Sigmoid colon (tissue), 7 donors: ENCODE data around the gene ATOH8. TPM values are rescaled to one million over a fixed set of nuclear protein-coding genes. Genes with fewer than 3 reads are reported as not detected.

ENCODE experiments used
- DNase-seq: peaks from one replicate; pipeline ENCODE4 v3.0.0-alpha.2; 2019
- H3K27ac ChIP-seq, 4 donors: fragments of 200-600 bp; sonication (generic); one replicate each; pipeline ENCODE4 v1.5.1; 2016 to 2019; ENCODE audit warnings: mild to moderate bottlenecking in 1 of 4
- H3K27me3 ChIP-seq, 3 donors: fragments of 200-600 bp; sonication (generic); one replicate each; pipeline ENCODE4 v1.5.1; 2019; ENCODE audit warnings: mild to moderate bottlenecking in 1 of 3
- H3K36me3 ChIP-seq, 4 donors: fragments of 200-600 bp; sonication (generic); one replicate each; pipeline ENCODE4 v1.5.1; 2016 to 2019
- H3K4me1 ChIP-seq, 4 donors: fragments of 200-600 bp; sonication (generic); one replicate each; pipeline ENCODE4 v1.5.1; 2017 to 2019
- H3K4me3 ChIP-seq, 4 donors: fragments of 200-600 bp; sonication (generic); one replicate each; pipeline ENCODE4 v1.5.1; 2017 to 2019; ENCODE audit warnings: mild to moderate bottlenecking in 2 of 4, moderate library complexity in 1 of 4
- H3K9me3 ChIP-seq, 4 donors: fragments of 200-600 bp in 3 of 4; sonication (generic) in 3 of 4; one replicate each; pipeline versions ENCODE4 v1.5.1 to v1.6.1; 2013 to 2019
- EP300 ChIP-seq, 4 donors: sonication (generic); formaldehyde crosslinking; IDR thresholded peaks; one replicate each; pipeline ENCODE4 v1.6.1; 2017; ENCODE audit warnings: antibody characterized with exemption in 4 of 4
- POLR2A ChIP-seq, 2 donors: fragments of 450-650 bp; IDR thresholded peaks; one replicate each; pipeline ENCODE4 v1.6.1; 2016; ENCODE audit warnings: antibody characterized with exemption in 2 of 2, mild to moderate bottlenecking in 2 of 2, moderate library complexity in 2 of 2
- POLR2AphosphoS5 ChIP-seq, 4 donors: sonication (generic); formaldehyde crosslinking; IDR thresholded peaks; one replicate each; pipeline ENCODE4 v1.6.1; 2017; ENCODE audit warnings: antibody characterized with exemption in 4 of 4
- WGBS, 2 donors: extraction: QIAGEN DNeasy Blood & Tissue Kit; methylation state at CpG; one replicate each; pipeline ENCODE4 v1.1.7; 2013; 5-methylcytosine and 5-hydroxymethylcytosine counted together
- intact Hi-C: fragments of 100-400 bp; cut with DNase I; formaldehyde crosslinking; loops from one replicate; pipeline ENCODE4 v1.15.1; 2023
- polyA plus RNA-seq, 3 donors: library from polyadenylated mRNA; stranded (reverse); fragments of 200-250 nt; gene quantifications; one replicate each; pipeline ENCODE4 v1.2.3, GENCODE V29; 2013
- total RNA-seq, 4 donors: library from RNA; depleted of rRNA; stranded (reverse); fragments of >200 nt; gene quantifications; one replicate each; pipeline ENCODE4 v1.1.0, GENCODE V29; 2016
- TF ChIP-seq, protein P1 (sequence below), 4 experiments: fragments of 450-650 bp in 3 of 4; fragments of 200-600 bp in 1 of 4; IDR thresholded peaks; one replicate each; pipeline ENCODE4 v1.5.1; 2016 to 2019; ENCODE audit warnings: antibody characterized with exemption in 4 of 4, mild to moderate bottlenecking in 3 of 4, moderate library complexity in 2 of 4
- donor health status: healthy with polysubstance abuse.
- donor health status: Bipolar disorder and iron deficiency.
- donor health status: healthy.

The ATOH8 gene
- total and polyA plus RNA-seq, 7 donors: 1.6 to 20.6 (median 12.4) TPM

DNA sequence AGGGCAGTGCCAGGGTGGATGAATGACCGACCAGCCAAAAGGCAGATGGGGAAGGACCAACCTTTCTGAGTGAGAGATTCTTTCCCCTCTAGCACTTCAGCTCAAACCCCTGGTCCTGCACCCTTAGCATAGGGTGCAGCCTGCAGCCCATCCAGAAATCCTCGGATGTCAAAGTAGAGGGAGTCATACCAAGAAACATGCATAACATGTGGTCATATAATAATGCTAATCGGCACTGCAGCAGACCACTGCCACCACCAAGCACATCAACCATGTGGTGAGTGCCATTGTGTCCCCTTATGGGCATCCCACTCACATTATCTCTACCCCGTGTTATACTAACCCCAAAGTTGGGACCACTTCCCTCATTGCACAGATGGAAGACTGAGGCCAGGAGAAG lies 17.7 kb downstream of the ATOH8 start:
- no peak for DNase-seq
- TF ChIP-seq POLR2A (IDR thresholded peaks at IDR 0.05) (no peak), POLR2AphosphoS5 (IDR thresholded peaks at IDR 0.05) (no peak), EP300 (IDR thresholded peaks at IDR 0.05) (no peak)
- TF ChIP-seq, protein P1, sequence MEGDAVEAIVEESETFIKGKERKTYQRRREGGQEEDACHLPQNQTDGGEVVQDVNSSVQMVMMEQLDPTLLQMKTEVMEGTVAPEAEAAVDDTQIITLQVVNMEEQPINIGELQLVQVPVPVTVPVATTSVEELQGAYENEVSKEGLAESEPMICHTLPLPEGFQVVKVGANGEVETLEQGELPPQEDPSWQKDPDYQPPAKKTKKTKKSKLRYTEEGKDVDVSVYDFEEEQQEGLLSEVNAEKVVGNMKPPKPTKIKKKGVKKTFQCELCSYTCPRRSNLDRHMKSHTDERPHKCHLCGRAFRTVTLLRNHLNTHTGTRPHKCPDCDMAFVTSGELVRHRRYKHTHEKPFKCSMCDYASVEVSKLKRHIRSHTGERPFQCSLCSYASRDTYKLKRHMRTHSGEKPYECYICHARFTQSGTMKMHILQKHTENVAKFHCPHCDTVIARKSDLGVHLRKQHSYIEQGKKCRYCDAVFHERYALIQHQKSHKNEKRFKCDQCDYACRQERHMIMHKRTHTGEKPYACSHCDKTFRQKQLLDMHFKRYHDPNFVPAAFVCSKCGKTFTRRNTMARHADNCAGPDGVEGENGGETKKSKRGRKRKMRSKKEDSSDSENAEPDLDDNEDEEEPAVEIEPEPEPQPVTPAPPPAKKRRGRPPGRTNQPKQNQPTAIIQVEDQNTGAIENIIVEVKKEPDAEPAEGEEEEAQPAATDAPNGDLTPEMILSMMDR (IDR thresholded peaks at IDR 0.05): no peak
- 50 to 71% methylated on average over 4 of the region's 4 CpGs for WGBS, 2 donors
- Histone ChIP-seq H3K27ac (peak overlapping the region; percentile 87 to 94 (median 89)), H3K9me3 (no peaks in the 10 kb centered on the region), H3K36me3 (no peaks in the 10 kb centered on the region), H3K27me3 (no peaks in the 10 kb centered on the region), H3K4me3 (peak overlapping the region in 2 of 4 donors; percentile 24), H3K4me1 (peaks cover 0 to 78% (median 74%) of the 10 kb centered on the region in 4 donors)
- intact Hi-C loops: loop anchor here (1.0 to 5.0 kb wide), 2 partner anchors 17 to 34 kb away; no protein-coding TSS in a partner anchor

DNA sequence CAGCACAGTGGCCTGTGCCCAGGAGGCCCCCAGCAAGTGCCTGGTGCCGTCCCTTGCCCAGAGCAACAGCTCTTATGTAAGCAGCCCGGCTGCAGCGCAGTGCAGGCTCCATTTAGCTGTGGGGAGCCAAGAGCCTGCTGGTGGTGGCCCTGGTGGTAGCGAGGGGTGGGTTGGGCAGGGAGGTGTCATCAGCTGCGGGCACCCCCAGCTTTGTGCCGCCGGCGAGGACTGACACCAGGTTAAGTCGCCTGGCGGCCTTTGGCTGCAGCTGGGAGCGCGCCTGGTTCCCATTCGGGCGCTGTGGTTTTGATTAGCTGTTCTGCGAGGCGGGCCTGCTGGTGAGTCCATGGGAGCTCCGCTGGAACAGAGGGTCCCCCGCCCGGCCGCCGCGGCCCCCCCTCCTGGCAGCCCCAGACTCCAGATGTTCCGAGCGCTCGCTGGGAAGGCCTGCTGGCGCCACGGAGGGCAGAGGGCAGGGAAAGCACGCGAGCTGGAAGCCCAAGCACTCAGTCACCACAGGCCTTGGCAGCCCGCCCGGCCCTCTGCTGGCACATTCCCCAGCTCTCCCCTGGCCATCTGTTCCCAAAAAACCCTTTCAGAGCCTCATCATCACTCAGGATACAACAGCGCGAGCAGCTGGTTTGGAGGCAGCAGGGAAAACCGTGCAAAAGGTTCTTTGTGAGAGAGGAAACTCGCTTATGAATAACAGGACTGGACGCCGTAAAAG lies 18.4 kb downstream of the ATOH8 start:
- intact Hi-C loops: loop anchor here (5.0 kb wide), 1 partner anchor 35 kb away; no protein-coding TSS in a partner anchor
- H3K9me3 ChIP-seq: no peaks in the 10 kb centered on the region
- peak overlapping the region; percentile 87 to 94 (median 89) for H3K27ac ChIP-seq
- 5 to 24% methylated on average over 37 of the region's 37 CpGs for WGBS, 2 donors
- no peaks in the 10 kb centered on the region for H3K27me3 ChIP-seq
- H3K4me1 ChIP-seq: peaks cover 0 to 78% (median 74%) of the 10 kb centered on the region in 4 donors
- peak; percentile 100 for DNase-seq
- TF ChIP-seq POLR2AphosphoS5 (IDR thresholded peaks at IDR 0.05): peak; percentile 94 to 97 (median 97)
- TF ChIP-seq POLR2A (IDR thresholded peaks at IDR 0.05): no peak
- peak; percentile 63 to 95 (median 74) for TF ChIP-seq EP300 (IDR thresholded peaks at IDR 0.05)
- TF ChIP-seq, protein P1 (IDR thresholded peaks at IDR 0.05): peak in 2 of 4 experiments; percentile 14 to 34
- no peaks in the 10 kb centered on the region for H3K36me3 ChIP-seq
- peak overlapping the region in 3 of 4 donors; percentile 14 to 28 (median 27) for H3K4me3 ChIP-seq

DNA sequence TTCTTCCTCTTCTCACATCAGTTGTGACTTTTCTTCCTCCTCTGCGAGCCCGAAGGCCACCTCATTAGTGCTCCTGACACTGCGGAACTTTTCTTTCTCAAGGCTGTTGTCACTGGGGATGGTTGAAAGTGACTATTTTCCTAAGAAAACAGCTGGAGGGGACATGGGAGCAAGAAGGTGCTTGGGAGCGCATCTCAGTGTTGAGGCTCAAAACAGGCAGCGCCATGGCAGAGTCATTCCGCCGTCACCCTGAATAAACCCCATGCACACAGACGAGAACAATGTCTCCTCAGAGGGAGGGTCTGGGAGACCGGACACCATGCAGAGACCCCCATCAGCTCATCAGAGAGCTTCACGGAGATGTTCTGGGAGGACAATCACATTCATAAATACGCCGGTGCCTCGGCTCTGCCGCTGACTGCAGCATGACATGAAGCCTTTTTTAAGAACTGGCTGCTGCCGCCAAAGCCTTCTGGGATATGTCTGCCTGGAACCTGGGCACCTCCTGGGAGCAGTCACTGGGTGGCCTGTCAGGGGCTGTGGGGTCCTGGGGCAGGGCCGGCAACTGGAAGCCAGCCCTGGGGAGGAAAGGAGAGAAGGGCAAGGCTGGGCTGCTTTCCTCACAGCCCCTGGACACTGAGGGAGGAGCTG lies 19.2 kb downstream of the ATOH8 start:
- peaks cover 0 to 74% (median 71%) of the 10 kb centered on the region in 4 donors for H3K4me1 ChIP-seq
- 53 to 69% methylated on average over 16 of the region's 16 CpGs for WGBS, 2 donors
- H3K4me3 ChIP-seq: peak overlapping the region in 3 of 4 donors; percentile 13 to 28 (median 27)
- no peaks in the 10 kb centered on the region for H3K27me3 ChIP-seq
- no peaks in the 10 kb centered on the region for H3K9me3 ChIP-seq
- TF ChIP-seq, protein P1 (IDR thresholded peaks at IDR 0.05): no peak
- TF ChIP-seq POLR2AphosphoS5 (IDR thresholded peaks at IDR 0.05) (peak; percentile 34 to 79 (median 66)), POLR2A (IDR thresholded peaks at IDR 0.05) (no peak), EP300 (IDR thresholded peaks at IDR 0.05) (peak in 1 of 4 donors; percentile 49)
- H3K27ac ChIP-seq: peak overlapping the region; percentile 87 to 94 (median 89)
- DNase-seq: peak; percentile 89
- intact Hi-C loops: loop anchor here (1.0 to 5.0 kb wide), 2 partner anchors 12 to 36 kb away; no protein-coding TSS in a partner anchor
- H3K36me3 ChIP-seq: no peaks in the 10 kb centered on the region

DNA sequence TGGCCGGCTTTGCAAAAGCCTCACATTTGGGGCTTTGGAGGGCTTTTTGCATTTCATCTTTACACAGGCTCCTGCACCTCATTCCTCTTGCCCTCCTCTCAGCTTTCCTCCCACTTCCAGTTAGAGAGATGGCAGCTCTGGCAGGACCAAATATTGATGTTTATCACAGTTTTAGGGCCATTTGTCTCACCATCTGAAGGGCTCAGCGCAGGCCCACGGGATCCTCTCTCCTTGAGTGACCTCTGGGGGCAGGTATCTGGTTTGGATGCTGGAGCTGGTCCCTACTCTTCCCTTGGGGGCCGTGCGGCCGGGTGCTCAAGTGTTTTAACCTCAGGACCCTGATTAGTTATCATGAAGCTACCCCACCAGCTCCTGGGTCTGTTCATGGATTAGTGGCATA lies 19.9 kb downstream of the ATOH8 start:
- intact Hi-C loops: loop anchor here (1.0 to 5.0 kb wide), 2 partner anchors 12 to 36 kb away; no protein-coding TSS in a partner anchor
- 83 to 84% methylated on average over 6 of the region's 6 CpGs for WGBS, 2 donors
- no peak overlapping the region for H3K4me3 ChIP-seq

More for the DNA sequence above, 19.9 kb downstream of the ATOH8 start:
- H3K27ac ChIP-seq: peak overlapping the region; percentile 87 to 94 (median 89)
- H3K36me3 ChIP-seq: no peaks in the 10 kb centered on the region
- DNase-seq: no peak
- H3K27me3 ChIP-seq: no peaks in the 10 kb centered on the region
- H3K9me3 ChIP-seq: no peaks in the 10 kb centered on the region
- H3K4me1 ChIP-seq: peaks cover 0 to 72% (median 64%) of the 10 kb centered on the region in 4 donors
- TF ChIP-seq POLR2AphosphoS5 (IDR thresholded peaks at IDR 0.05) (no peak), EP300 (IDR thresholded peaks at IDR 0.05) (no peak), POLR2A (IDR thresholded peaks at IDR 0.05) (no peak)
- TF ChIP-seq, protein P1 (IDR thresholded peaks at IDR 0.05): no peak
